HUES48 (cell line): Measurements from ENCODE around the gene ATR.
A peak's percentile ranks its signal among the peaks of the same experiment; 100 is the strongest.
"Not testable (repeated sequence)": the region's sequence is repeated elsewhere in the genome, so short reads cannot be mapped to it uniquely, and the experiment has no call there.

Experiments used
- H3K27ac ChIP-seq: one replicate; pipeline ENCODE4 v1.7.0; 2013; ENCODE audit warnings: low read depth, low read length, inconsistent platforms
- H3K27me3 ChIP-seq: 2 replicates; pipeline ENCODE4 v1.6.1; 2013; ENCODE audit warnings: mild to moderate bottlenecking, low read length; ENCODE audit not compliant: control insufficient read depth, insufficient read depth
- H3K36me3 ChIP-seq: 2 replicates; pipeline ENCODE4 v1.6.1; 2013; ENCODE audit warnings: low read length; ENCODE audit not compliant: control insufficient read depth, insufficient read depth
- H3K4me1 ChIP-seq: 2 replicates; pipeline ENCODE4 v1.6.1; 2013; ENCODE audit warnings: mild to moderate bottlenecking, low read length; ENCODE audit not compliant: control insufficient read depth, insufficient read depth
- H3K4me3 ChIP-seq: 2 replicates; pipeline ENCODE4 v1.5.1; 2013; ENCODE audit warnings: mild to moderate bottlenecking, low read depth, low read length
- H3K9ac ChIP-seq: 2 replicates; pipeline ENCODE4 v1.6.1; 2013; ENCODE audit warnings: mild to moderate bottlenecking, low read depth, low read length, moderate library complexity
- H3K9me3 ChIP-seq: 2 replicates; pipeline ENCODE4 v1.6.1; 2013; ENCODE audit warnings: low read length; ENCODE audit not compliant: control insufficient read depth, insufficient read depth

The ATR gene

DNA sequence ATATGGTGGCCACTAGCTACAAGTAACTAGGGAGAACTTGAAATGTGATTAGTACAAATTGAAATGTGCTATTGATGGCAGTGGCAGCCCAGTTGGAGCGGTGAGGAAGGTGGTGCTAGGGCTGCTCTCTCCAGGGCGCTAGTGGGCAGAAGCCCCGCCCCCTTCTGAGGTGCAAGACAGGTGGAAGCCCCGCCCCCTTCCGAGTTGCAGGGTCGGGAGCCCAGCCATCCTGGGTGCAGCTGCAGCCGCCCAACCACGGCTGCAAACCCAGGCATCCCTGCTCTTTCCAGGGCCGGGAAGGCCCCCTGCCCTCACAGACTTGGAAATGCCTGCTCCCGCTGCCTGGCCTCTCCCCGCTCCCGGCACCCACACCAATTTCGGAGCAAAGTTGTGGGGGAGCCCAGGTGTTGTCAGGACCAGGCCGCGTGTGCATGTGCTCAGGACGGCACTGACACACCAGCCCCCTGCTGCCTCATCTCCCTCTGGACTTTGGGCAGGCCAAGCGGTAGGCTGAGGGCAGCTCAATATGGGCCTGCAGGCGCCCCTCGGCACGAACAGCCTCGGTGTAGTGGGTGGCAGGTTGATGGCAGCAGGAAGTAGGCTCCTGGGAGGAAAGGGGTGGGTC, 10.0 kb downstream of the ATR start:
- H3K4me3 ChIP-seq = peak overlapping the region; percentile 36; the same call in 1 of the 2 replicates
- no peak overlapping the region for H3K9ac ChIP-seq
- H3K9me3 ChIP-seq = no peaks in the 10 kb centered on the region
- H3K4me1 ChIP-seq = no peaks in the 10 kb centered on the region
- no peaks in the 10 kb centered on the region for H3K27me3 ChIP-seq
- H3K27ac ChIP-seq = no peak overlapping the region
- H3K36me3 ChIP-seq = peaks cover 18% of the 10 kb centered on the region

- no peak overlapping the region for H3K27ac ChIP-seq
- no peaks in the 10 kb centered on the region for H3K9me3 ChIP-seq
- no peaks in the 10 kb centered on the region for H3K4me1 ChIP-seq
- no peak overlapping the region for H3K4me3 ChIP-seq
- H3K9ac ChIP-seq = no peak overlapping the region
- H3K27me3 ChIP-seq = no peaks in the 10 kb centered on the region
- peaks cover 35% of the 10 kb centered on the region for H3K36me3 ChIP-seq
Observed at GRCh38 chr3:142566096-142566495, 12.4 kb downstream of the ATR start.

GRCh38 chr3:142563496-142563997, 15.0 kb downstream of the ATR start:
- no peak overlapping the region for H3K27ac ChIP-seq
- no peaks in the 10 kb centered on the region for H3K4me1 ChIP-seq
- no peaks in the 10 kb centered on the region for H3K9me3 ChIP-seq
- H3K4me3 ChIP-seq = no peak overlapping the region
- peaks cover 50% of the 10 kb centered on the region for H3K36me3 ChIP-seq
- no peak overlapping the region for H3K9ac ChIP-seq
- H3K27me3 ChIP-seq = no peaks in the 10 kb centered on the region

DNA sequence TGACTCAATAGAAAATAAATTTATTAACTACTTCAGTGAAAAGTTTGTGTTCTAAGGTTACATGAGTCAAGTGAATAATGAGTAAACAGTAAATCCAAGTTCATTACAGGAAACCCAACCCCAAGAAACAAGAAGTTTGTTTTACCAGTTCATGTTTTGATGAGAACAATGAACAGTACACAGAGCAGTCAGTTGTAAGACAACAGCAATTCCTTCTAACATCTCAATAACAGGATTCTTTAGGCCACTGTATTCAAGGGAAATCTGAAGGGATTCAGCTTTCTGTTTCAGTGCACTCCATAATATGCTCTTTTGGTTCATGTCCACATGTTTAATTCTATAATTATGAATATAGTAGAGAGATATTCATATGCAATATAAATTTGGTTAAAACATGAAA, 18.4 kb downstream of the ATR start:
- no peaks in the 10 kb centered on the region for H3K4me1 ChIP-seq
- peaks cover 74% of the 10 kb centered on the region for H3K36me3 ChIP-seq
- no peak overlapping the region for H3K27ac ChIP-seq
- no peak overlapping the region for H3K4me3 ChIP-seq
- H3K27me3 ChIP-seq = no peaks in the 10 kb centered on the region
- H3K9ac ChIP-seq = no peak overlapping the region
- H3K9me3 ChIP-seq = no peaks in the 10 kb centered on the region

DNA sequence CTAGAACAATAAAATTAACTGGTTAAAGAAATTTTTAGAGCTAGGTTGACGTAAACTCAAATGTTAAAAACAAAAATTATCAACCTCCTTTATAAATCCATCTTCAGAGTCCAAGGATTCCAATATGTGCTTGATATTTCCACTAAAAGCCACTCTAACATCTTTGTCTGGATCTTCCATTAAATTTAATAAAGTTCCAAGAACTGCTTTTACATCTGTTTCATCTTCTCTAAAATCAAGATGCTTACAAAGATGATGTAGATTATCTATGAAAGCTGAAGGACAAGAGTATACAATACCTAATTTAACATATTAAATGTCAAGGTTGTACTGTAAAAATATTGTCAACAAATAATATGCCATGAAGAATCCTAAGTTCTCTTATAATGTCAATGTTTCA, 24.8 kb downstream of the ATR start:
- Histone ChIP-seq H3K4me3 (no peak overlapping the region), H3K9ac (no peak overlapping the region), H3K27me3 (no peaks in the 10 kb centered on the region), H3K9me3 (no peaks in the 10 kb centered on the region; the same call in 1 of the 2 replicates), H3K36me3 (peaks cover 80% of the 10 kb centered on the region), H3K4me1 (no peaks in the 10 kb centered on the region), H3K27ac (no peak overlapping the region)

DNA sequence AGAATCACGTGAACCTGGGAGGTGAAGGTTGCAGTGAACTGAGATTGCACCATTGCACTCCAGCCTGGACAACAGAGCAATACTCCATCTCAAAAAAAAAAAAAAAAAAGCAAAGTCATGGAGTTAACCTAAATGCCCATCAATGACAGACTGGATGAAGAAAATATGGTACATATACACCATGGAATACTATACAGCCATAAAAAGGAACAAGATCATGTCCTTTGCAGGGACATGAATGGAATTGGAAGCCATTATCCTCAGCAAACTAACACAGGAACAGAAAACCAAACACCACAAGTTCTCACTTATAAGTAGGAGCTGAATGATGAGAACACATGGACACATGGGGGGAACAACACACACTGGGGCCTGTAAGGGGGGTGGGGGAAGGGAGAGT, 26.0 kb downstream of the ATR start:
- H3K27me3 ChIP-seq = not testable (repeated sequence)
- H3K36me3 ChIP-seq = peaks cover 82% of the 10 kb centered on the region

GRCh38 chr3:142549986-142550385, 28.5 kb downstream of the ATR start:
- Histone ChIP-seq H3K36me3 (peaks cover 60% of the 10 kb centered on the region), H3K9me3 (no peaks in the 10 kb centered on the region; the same call in 1 of the 2 replicates), H3K9ac (no peak overlapping the region), H3K4me1 (no peaks in the 10 kb centered on the region), H3K27me3 (no peaks in the 10 kb centered on the region), H3K4me3 (no peak overlapping the region), H3K27ac (no peak overlapping the region)

More for the DNA sequence above, 26.0 kb downstream of the ATR start:
- not testable (repeated sequence) for H3K9ac ChIP-seq, H3K27ac ChIP-seq, H3K4me3 ChIP-seq, H3K9me3 ChIP-seq, H3K4me1 ChIP-seq

GRCh38 chr3:142543307-142543706, 35.2 kb downstream of the ATR start:
- Histone ChIP-seq H3K9ac (no peak overlapping the region), H3K4me3 (no peak overlapping the region), H3K36me3 (peaks cover 10% of the 10 kb centered on the region), H3K27ac (no peak overlapping the region), H3K4me1 (no peaks in the 10 kb centered on the region), H3K27me3 (no peaks in the 10 kb centered on the region), H3K9me3 (no peaks in the 10 kb centered on the region)

- H3K9me3 ChIP-seq = no peaks in the 10 kb centered on the region
- H3K4me3 ChIP-seq = no peak overlapping the region
- H3K27ac ChIP-seq = no peak overlapping the region
- H3K4me1 ChIP-seq = no peaks in the 10 kb centered on the region
- no peaks in the 10 kb centered on the region for H3K27me3 ChIP-seq
- H3K36me3 ChIP-seq = peaks cover 3% of the 10 kb centered on the region; the same call in 1 of the 2 replicates
- H3K9ac ChIP-seq = no peak overlapping the region
Observed at GRCh38 chr3:142542054-142542453, 36.5 kb downstream of the ATR start.

- no peak overlapping the region for H3K27ac ChIP-seq
- no peak overlapping the region for H3K9ac ChIP-seq
- H3K36me3 ChIP-seq = peaks cover 36% of the 10 kb centered on the region
- H3K27me3 ChIP-seq = no peaks in the 10 kb centered on the region
- no peaks in the 10 kb centered on the region for H3K9me3 ChIP-seq
- H3K4me1 ChIP-seq = no peaks in the 10 kb centered on the region
- no peak overlapping the region for H3K4me3 ChIP-seq
Observed at GRCh38 chr3:142536519-142536918, 42.0 kb downstream of the ATR start.

DNA sequence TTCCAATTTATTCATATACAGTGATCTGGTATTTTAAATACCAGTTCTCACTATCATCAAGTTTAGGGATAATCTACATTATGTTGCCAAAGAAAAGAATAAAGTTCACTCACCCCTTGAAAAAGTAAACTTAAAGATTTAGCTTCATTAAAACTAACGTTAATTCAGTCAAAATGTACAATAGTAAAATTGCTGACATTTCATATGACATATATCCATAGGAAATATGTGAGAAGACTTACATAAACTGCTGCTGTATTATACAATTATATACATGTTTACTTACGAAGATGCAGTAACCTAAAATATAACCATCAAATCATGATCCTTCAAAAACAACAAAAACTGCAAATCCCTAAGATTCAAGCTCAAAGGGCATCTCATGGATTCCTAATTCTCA, 44.0 kb downstream of the ATR start:
- Histone ChIP-seq H3K4me3 (no peak overlapping the region), H3K36me3 (peaks cover 36% of the 10 kb centered on the region), H3K27ac (no peak overlapping the region)

More for the DNA sequence above, 44.0 kb downstream of the ATR start:
- Histone ChIP-seq H3K9me3 (no peaks in the 10 kb centered on the region), H3K9ac (no peak overlapping the region), H3K27me3 (no peaks in the 10 kb centered on the region), H3K4me1 (no peaks in the 10 kb centered on the region)
